Liver (tissue), 9 donors: ENCODE results near the gene CDX1. TPM values are rescaled to one million over a fixed set of nuclear protein-coding genes. Genes with fewer than 3 reads are reported as not detected.

Source experiments
- DNase-seq: peaks from one replicate; pipeline ENCODE4 v3.0.0-alpha.2; 2017; ENCODE audit warnings: low spot score
- H3K27ac ChIP-seq, 2 donors: one replicate each; pipeline ENCODE4 v1.7.0; 2013; ENCODE audit warnings: inconsistent platforms in 2 of 2, low read length in 2 of 2, control low read depth in 1 of 2, low read depth in 1 of 2, mild to moderate bottlenecking in 1 of 2
- H3K27me3 ChIP-seq, 4 donors: one replicate each; pipeline versions ENCODE4 v1.6.1 to v1.7.0; 2013; ENCODE audit warnings: low read length in 3 of 4, inconsistent platforms in 1 of 4, mild to moderate bottlenecking in 1 of 4, moderate library complexity in 1 of 4; ENCODE audit not compliant: control insufficient read depth in 4 of 4, insufficient read depth in 4 of 4
- H3K36me3 ChIP-seq, 4 donors: one replicate each; pipeline versions ENCODE4 v1.6.1 to v1.7.0; 2013; ENCODE audit warnings: low read length in 3 of 4, mild to moderate bottlenecking in 3 of 4, low read depth in 1 of 4, moderate library complexity in 1 of 4; ENCODE audit not compliant: control insufficient read depth in 4 of 4, insufficient read depth in 3 of 4
- H3K4me1 ChIP-seq, 4 donors: one replicate each; pipeline versions ENCODE4 v1.6.1 to v1.7.0; 2013; ENCODE audit warnings: low read length in 3 of 4, mild to moderate bottlenecking in 3 of 4, moderate library complexity in 1 of 4; ENCODE audit not compliant: control insufficient read depth in 4 of 4, insufficient read depth in 4 of 4
- H3K4me3 ChIP-seq, 3 donors: one replicate each; pipeline versions ENCODE4 v1.6.1 to v1.7.0; 2013; ENCODE audit warnings: low read length in 3 of 3, control low read depth in 1 of 3, low read depth in 1 of 3, mild to moderate bottlenecking in 1 of 3
- H3K9ac ChIP-seq, 2 donors: one replicate each; pipeline ENCODE4 v1.7.0; 2013; ENCODE audit warnings: low read length in 2 of 2, mild to moderate bottlenecking in 2 of 2, moderate library complexity in 2 of 2, control low read depth in 1 of 2, low read depth in 1 of 2
- H3K9me3 ChIP-seq, 4 donors: one replicate each; pipeline versions ENCODE4 v1.6.1 to v1.7.0; 2013; ENCODE audit warnings: low read length in 3 of 4; ENCODE audit not compliant: control insufficient read depth in 4 of 4
- CTCF ChIP-seq: fragments of 150-350 bp; IDR thresholded peaks from 2 replicates; pipeline ENCODE4 v1.5.1; 2017; ENCODE audit warnings: improper control_type of control experiment, low read depth, low read length; ENCODE audit not compliant: missing input control
- EGR1 ChIP-seq, 2 donors: IDR thresholded peaks; 2 replicates each; pipeline ENCODE4 v1.6.1; 2016 to 2018; ENCODE audit warnings: antibody characterized with exemption in 2 of 2, low read depth in 2 of 2
- FOXA1 ChIP-seq: IDR thresholded peaks from 2 replicates; pipeline ENCODE4 v1.6.1; 2016; ENCODE audit warnings: antibody characterized with exemption
- GABPA ChIP-seq, 2 donors: IDR thresholded peaks in 1 of 2; conservative IDR thresholded peaks in 1 of 2; 2 replicates each; pipeline ENCODE4 v1.6.1; 2016; ENCODE audit warnings: antibody characterized with exemption in 2 of 2, mild to moderate bottlenecking in 1 of 2, moderate library complexity in 1 of 2
- HNF4G ChIP-seq: IDR thresholded peaks from 2 replicates; pipeline ENCODE4 v1.6.1; 2016; ENCODE audit warnings: antibody characterized with exemption
- MAX ChIP-seq: IDR thresholded peaks from 2 replicates; pipeline ENCODE4 v1.6.1; 2016; ENCODE audit warnings: antibody characterized with exemption
- RAD21 ChIP-seq, 2 donors: IDR thresholded peaks; 2 replicates each; pipeline ENCODE4 v1.6.1; 2016; ENCODE audit warnings: antibody characterized with exemption in 2 of 2, mild to moderate bottlenecking in 2 of 2
- REST ChIP-seq: IDR thresholded peaks from 2 replicates; pipeline ENCODE4 v1.6.1; 2016; ENCODE audit warnings: antibody characterized with exemption, mild to moderate bottlenecking
- WGBS: extraction: QIAGEN DNeasy Blood & Tissue Kit; methylation state at CpG from one replicate; pipeline ENCODE4 v1.1.7; 2013; 5-methylcytosine and 5-hydroxymethylcytosine counted together
- polyA plus RNA-seq, 2 donors: library from polyadenylated mRNA; stranded (reverse) in 1 of 2; unstranded in 1 of 2; fragments of 200-250 nt in 1 of 2; fragments of >200 nt in 1 of 2; fragmentation: Nextera tagmentation in 1 of 2; extraction: Ambion mirVana in 1 of 2; gene quantifications; one replicate each; pipeline versions ENCODE4 v1.2.1 to v1.2.3, GENCODE V29; 2013 to 2015
- total RNA-seq, 2 donors: library from RNA; depleted of rRNA; stranded (reverse); fragments of >200 nt; gene quantifications; one replicate each; pipeline ENCODE4 v1.2.3, GENCODE V29; 2014
- donor health status: healthy.
- donor health status: healthy.
- donor health status: healthy.
- donor health status: healthy.
- donor health status: healthy.

The CDX1 gene
- total and polyA plus RNA-seq, 4 donors, result not detected

- 86% methylated on average over 21 of the region's 21 CpGs for WGBS
- H3K27me3 ChIP-seq, result no peaks in the 10 kb centered on the region
- peak overlapping the region; percentile 87 to 94 for H3K27ac ChIP-seq
- H3K9ac ChIP-seq, result no peak overlapping the region
- H3K4me3 ChIP-seq, result no peak overlapping the region
- no peaks in the 10 kb centered on the region for H3K9me3 ChIP-seq
- peaks cover 21 to 57% (median 45%) of the 10 kb centered on the region in 4 donors for H3K4me1 ChIP-seq
- no peak for DNase-seq
- H3K36me3 ChIP-seq, result no peaks in the 10 kb centered on the region
- TF ChIP-seq FOXA1, result no peak
- no peak for TF ChIP-seq CTCF
- no peak for TF ChIP-seq EGR1 (IDR thresholded peaks at IDR 0.05; ENCODE audit: low read depth in 2 of 2)
- no peak for TF ChIP-seq RAD21 (IDR thresholded peaks at IDR 0.05)
- TF ChIP-seq REST, result no peak
- TF ChIP-seq MAX, result no peak
Measured at GRCh38 chr5:150135557-150136304, 30.8 kb upstream of the CDX1 start.

- H3K9me3 ChIP-seq, result no peaks in the 10 kb centered on the region
- TF ChIP-seq HNF4G (no peak), GABPA (IDR thresholded peaks at IDR 0.05 in 1 of 2, conservative IDR thresholded peaks at IDR 0.05 in 1 of 2) (no peak)
- H3K4me3 ChIP-seq, result no peak overlapping the region
- no peak for DNase-seq
- H3K27ac ChIP-seq, result peak overlapping the region; percentile 87 to 94
- WGBS, result 65% methylated on average over 16 of the region's 16 CpGs
- no peaks in the 10 kb centered on the region for H3K27me3 ChIP-seq
- peaks cover 21 to 60% (median 46%) of the 10 kb centered on the region in 4 donors for H3K4me1 ChIP-seq
- H3K9ac ChIP-seq, result peak overlapping the region in 1 of 2 donors; percentile 58
- H3K36me3 ChIP-seq, result no peaks in the 10 kb centered on the region
Measured at GRCh38 chr5:150136305-150137167, 30.0 kb upstream of the CDX1 start.
